H1 (cell line): ENCODE results near the gene DIPK1C. TPM values are rescaled to one million over a fixed set of nuclear protein-coding genes. Genes with fewer than 3 reads are reported as not detected.

Experiments used
- CTCF ChIA-PET: fragments of 300-600 bp; sonication (Branson Sonifier 250); formaldehyde crosslinking; loops from one replicate; lab custom pipeline; 2021; ENCODE audit not compliant: partially characterized antibody; lab: Charles Lee
- POLR2A ChIA-PET: fragments of 300-600 bp; sonication (Branson Sonifier 250); formaldehyde crosslinking; loops from one replicate; lab custom pipeline; 2021; ENCODE audit warnings: inconsistent platforms; ENCODE audit not compliant: partially characterized antibody; lab: Charles Lee
- DNase-seq, 2 experiments: peaks; one replicate each; pipeline versions ENCODE4 v3.0.0 to v3.0.0-alpha.2; 2010 to 2022; ENCODE audit warnings: low spot score in 2 of 2, low read depth in 1 of 2, mixed read lengths in 1 of 2
- FAIRE-seq: peaks from 2 replicates; lab custom pipeline; 2011; peaks lifted over from hg19 to GRCh38; lab: Jason Lieb, UNC
- H2AFZ ChIP-seq: 2 replicates; pipeline ENCODE4 v1.8.1; 2012; ENCODE audit warnings: low read length, inconsistent platforms
- H2AK5ac ChIP-seq: 2 replicates; pipeline ENCODE4 v1.6.1; 2013; ENCODE audit warnings: low read depth, low read length
- H2BK120ac ChIP-seq: replicated peaks from 2 replicates; pipeline ENCODE3; 2013; ENCODE audit warnings: low read depth, low read length, inconsistent platforms
- H2BK12ac ChIP-seq: 2 replicates; pipeline ENCODE4 v1.6.1; 2013; ENCODE audit warnings: low read depth, low read length
- H2BK15ac ChIP-seq: 2 replicates; pipeline ENCODE4 v1.6.1; 2013; ENCODE audit warnings: low read length
- H2BK20ac ChIP-seq: 2 replicates; pipeline ENCODE4 v1.6.1; 2013; ENCODE audit warnings: low read length
- H2BK5ac ChIP-seq: 2 replicates; pipeline ENCODE4 v1.6.1; 2013; ENCODE audit warnings: low read depth, low read length
- H3K14ac ChIP-seq: 2 replicates; pipeline ENCODE4 v1.6.1; 2013; ENCODE audit warnings: inconsistent platforms; ENCODE audit not compliant: insufficient read length
- H3K18ac ChIP-seq: 2 replicates; pipeline ENCODE4 v1.6.1; 2013; ENCODE audit warnings: low read length; ENCODE audit errors: extremely low read depth
- H3K23ac ChIP-seq: 2 replicates; pipeline ENCODE4 v1.6.1; 2013; ENCODE audit warnings: inconsistent platforms; ENCODE audit not compliant: insufficient read length
- H3K23me2 ChIP-seq: 2 replicates; pipeline ENCODE4 v1.6.1; 2013; ENCODE audit warnings: low read depth, low read length
- H3K27ac ChIP-seq: 2 replicates; pipeline ENCODE4 v1.6.1; 2011; ENCODE audit warnings: low read depth, low read length, inconsistent platforms
- H3K27me3 ChIP-seq, 4 experiments: replicated peaks in 1 of 4; 1 replicate in 1 of 4; 2 replicates in 3 of 4; pipeline versions ENCODE4 v1.6.1 to v1.8.1; 2011 to 2013; ENCODE audit warnings: low read length in 3 of 4, mild to moderate bottlenecking in 3 of 4, inconsistent platforms in 2 of 4, mixed read lengths in 2 of 4, moderate library complexity in 1 of 4; ENCODE audit not compliant: control insufficient read depth in 3 of 4, insufficient read depth in 3 of 4; ENCODE audit errors: extremely low read depth in 1 of 4
- H3K36me3 ChIP-seq, 4 experiments: 2 replicates each; pipeline versions ENCODE4 v1.6.1 to v1.8.1; 2011 to 2013; ENCODE audit warnings: mild to moderate bottlenecking in 4 of 4, low read length in 3 of 4, moderate library complexity in 2 of 4, control low read depth in 1 of 4, inconsistent platforms in 1 of 4; ENCODE audit not compliant: insufficient read depth in 4 of 4, control insufficient read depth in 2 of 4
- H3K4ac ChIP-seq: replicated peaks from 2 replicates; pipeline ENCODE3; 2013; ENCODE audit warnings: low read length, low read depth, mixed read lengths, inconsistent platforms; ENCODE audit not compliant: insufficient read length
- H3K4me1 ChIP-seq, 4 experiments: replicated peaks in 1 of 4; 1 replicate in 1 of 4; 2 replicates in 3 of 4; pipeline versions ENCODE4 v1.6.1 to v1.8.1; 2011 to 2013; ENCODE audit warnings: low read length in 3 of 4, inconsistent platforms in 2 of 4, mixed read lengths in 1 of 4; ENCODE audit not compliant: insufficient read depth in 4 of 4, control insufficient read depth in 3 of 4
- H3K4me2 ChIP-seq, 2 experiments: 2 replicates each; pipeline versions ENCODE4 v1.6.1 to v1.8.1; 2011 to 2013; ENCODE audit warnings: low read depth in 2 of 2, low read length in 2 of 2, control low read depth in 1 of 2, inconsistent platforms in 1 of 2, mild to moderate bottlenecking in 1 of 2; ENCODE audit not compliant: insufficient read depth in 1 of 2
- H3K4me3 ChIP-seq, 4 experiments: fragments of 200-600, 300-600 bp in 1 of 4; sonication (generic), shearing (Covaris generic), sonication (Bioruptor Twin) in 1 of 4; 2 replicates each; pipeline versions ENCODE4 v1.5.1 to v1.8.1; 2011 to 2016; ENCODE audit warnings: low read length in 4 of 4, low read depth in 3 of 4, control low read depth in 2 of 4, inconsistent platforms in 2 of 4, mild to moderate bottlenecking in 2 of 4, mixed read lengths in 1 of 4, moderate library complexity in 1 of 4; ENCODE audit not compliant: insufficient read depth in 2 of 4; ENCODE audit errors: extremely low read depth in 1 of 4
- H3K56ac ChIP-seq: replicated peaks from 2 replicates; pipeline ENCODE3; 2013; ENCODE audit warnings: low read depth, mild to moderate bottlenecking, mixed read lengths, low read length, inconsistent platforms; ENCODE audit not compliant: insufficient read length
- H3K79me1 ChIP-seq: 2 replicates; pipeline ENCODE4 v1.6.1; 2013; ENCODE audit warnings: low read depth, low read length, control low read depth
- H3K79me2 ChIP-seq, 2 experiments: 2 replicates each; pipeline versions ENCODE4 v1.6.1 to v1.8.1; 2012 to 2013; ENCODE audit warnings: low read length in 2 of 2, mild to moderate bottlenecking in 2 of 2, inconsistent platforms in 1 of 2; ENCODE audit not compliant: insufficient read depth in 2 of 2, control insufficient read depth in 1 of 2
- H3K9ac ChIP-seq, 4 experiments: replicated peaks in 1 of 4; 1 replicate in 1 of 4; 2 replicates in 3 of 4; pipeline versions ENCODE4 v1.6.1 to v1.8.1; 2011 to 2013; ENCODE audit warnings: low read depth in 3 of 4, low read length in 3 of 4, control low read depth in 2 of 4, mild to moderate bottlenecking in 2 of 4, moderate library complexity in 2 of 4, inconsistent platforms in 1 of 4; ENCODE audit errors: extremely low read depth in 1 of 4
- H3K9me3 ChIP-seq, 2 experiments: 2 replicates each; pipeline versions ENCODE4 v1.6.1 to v1.8.1; 2012 to 2013; ENCODE audit warnings: mild to moderate bottlenecking in 2 of 2, moderate library complexity in 2 of 2, control low read depth in 1 of 2, inconsistent platforms in 1 of 2, low read depth in 1 of 2, low read length in 1 of 2, mixed read lengths in 1 of 2; ENCODE audit not compliant: insufficient read depth in 2 of 2
- H4K20me1 ChIP-seq, 2 experiments: replicated peaks in 1 of 2; 2 replicates each; pipeline versions ENCODE3 to v1.8.1; 2011 to 2013; ENCODE audit warnings: inconsistent platforms in 2 of 2, low read length in 2 of 2, mild to moderate bottlenecking in 1 of 2; ENCODE audit not compliant: insufficient read depth in 2 of 2, control insufficient read depth in 1 of 2
- H4K5ac ChIP-seq: 2 replicates; pipeline ENCODE4 v1.6.1; 2013; ENCODE audit warnings: low read length, low read depth, mixed read lengths, inconsistent platforms; ENCODE audit not compliant: insufficient read length
- H4K8ac ChIP-seq: 2 replicates; pipeline ENCODE4 v1.8.0; 2013; ENCODE audit warnings: mild to moderate bottlenecking, moderate library complexity, low read length, inconsistent platforms; ENCODE audit not compliant: insufficient read depth; ENCODE audit errors: extremely low read depth
- H4K91ac ChIP-seq: replicated peaks from 2 replicates; pipeline ENCODE3; 2013; ENCODE audit warnings: low read length, mixed read lengths, inconsistent platforms; ENCODE audit not compliant: insufficient read length
- CBX8 ChIP-seq: fragments of 300-800, 300-1000 bp; sonication (generic); IDR thresholded peaks from 2 replicates; pipeline ENCODE4 v1.7.1; 2016; ENCODE audit warnings: low read depth, low read length, borderline replicate concordance
- CEBPB ChIP-seq: IDR thresholded peaks from 2 replicates; pipeline ENCODE4 v1.6.1; 2012; ENCODE audit warnings: low read depth, low read length
- CHD1 ChIP-seq: IDR thresholded peaks from 2 replicates; pipeline ENCODE4 v1.6.1; 2012; ENCODE audit warnings: low read depth, low read length, improper control_type of control experiment
- CREB1 ChIP-seq: IDR thresholded peaks from 2 replicates; pipeline ENCODE4 v1.6.1; 2012; ENCODE audit warnings: inconsistent platforms
- GABPA ChIP-seq: IDR thresholded peaks from 2 replicates; pipeline ENCODE4 v1.6.1; 2011; ENCODE audit warnings: mild to moderate bottlenecking, low read length, moderate library complexity, borderline replicate concordance; ENCODE audit not compliant: insufficient read depth
- HDAC6 ChIP-seq: IDR thresholded peaks from one replicate; pipeline ENCODE4 v1.7.1; 2012; ENCODE audit warnings: low read depth, mild to moderate bottlenecking, inconsistent platforms, low read length, moderate library complexity
- KDM4A ChIP-seq: IDR thresholded peaks from one replicate; pipeline ENCODE4 v1.7.1; 2012; ENCODE audit warnings: low read depth, mild to moderate bottlenecking, moderate library complexity, low read length, inconsistent platforms; ENCODE audit not compliant: severe bottlenecking
- POLR2A ChIP-seq, 2 experiments: IDR thresholded peaks; 1 replicate in 1 of 2; 2 replicates in 1 of 2; pipeline ENCODE4 v1.6.1; 2011; ENCODE audit warnings: low read depth in 2 of 2, low read length in 2 of 2, mild to moderate bottlenecking in 2 of 2; ENCODE audit errors: control extremely low read depth in 1 of 2
- RBBP5 ChIP-seq: IDR thresholded peaks from 2 replicates; pipeline ENCODE4 v1.7.1; 2012; ENCODE audit warnings: low read depth, mild to moderate bottlenecking, inconsistent platforms, low read length, moderate library complexity, borderline replicate concordance
- RFX5 ChIP-seq: IDR thresholded peaks from 2 replicates; pipeline ENCODE4 v1.6.1; 2011; ENCODE audit warnings: low read depth, low read length, improper control_type of control experiment, borderline replicate concordance
- RNF2 ChIP-seq: fragments of 200-900, 300-1000 bp; sonication (generic); IDR thresholded peaks from 2 replicates; pipeline ENCODE4 v1.7.1; 2016; ENCODE audit warnings: borderline replicate concordance, low read depth, mild to moderate bottlenecking, antibody characterized with exemption, low read length; ENCODE audit not compliant: poor library complexity, severe bottlenecking; ENCODE audit errors: missing control alignments
- RXRA ChIP-seq: IDR thresholded peaks from 2 replicates; pipeline ENCODE4 v1.6.1; 2011; ENCODE audit warnings: low read depth, mild to moderate bottlenecking, low read length, moderate library complexity; ENCODE audit not compliant: insufficient read depth
- SP2 ChIP-seq: IDR thresholded peaks from 2 replicates; pipeline ENCODE4 v1.6.1; 2012; ENCODE audit warnings: mild to moderate bottlenecking, low read length, inconsistent platforms
- SRF ChIP-seq: IDR thresholded peaks from 2 replicates; pipeline ENCODE4 v1.6.1; 2011; ENCODE audit warnings: mild to moderate bottlenecking, low read depth, low read length, moderate library complexity
- SUZ12 ChIP-seq: fragments of 200-600 bp; sonication (generic); IDR thresholded peaks from 2 replicates; pipeline ENCODE4 v1.6.1; 2012; ENCODE audit warnings: mild to moderate bottlenecking, inconsistent platforms, low read length, moderate library complexity, mixed read lengths
- YY1 ChIP-seq: IDR thresholded peaks from 2 replicates; pipeline ENCODE4 v1.6.1; 2011; ENCODE audit warnings: low read depth, mild to moderate bottlenecking, low read length
- WGBS, 2 experiments: shearing (Covaris generic) in 1 of 2; methylation state at CpG; one replicate each; pipeline versions ENCODE4 v1.1.6 to v1.1.7; 2013 to 2015; ENCODE audit warnings: low lambda C conversion rate in 2 of 2, mixed read lengths in 2 of 2, inconsistent platforms in 1 of 2, low coverage in 1 of 2, missing lambda C conversion rate in 1 of 2; ENCODE audit not compliant: insufficient replicate concordance in 2 of 2, insufficient coverage in 1 of 2, insufficient read length in 1 of 2; ENCODE audit errors: extremely low coverage in 1 of 2, missing lambda C conversion rate in 1 of 2; 5-methylcytosine and 5-hydroxymethylcytosine counted together
- polyA plus RNA-seq, 7 experiments: library from polyadenylated mRNA; depleted of rRNA in 3 of 7; stranded (reverse) in 5 of 7; unstranded in 2 of 7; fragments of >200 nt in 5 of 7; fragments of 200-250 nt in 2 of 7; gene quantifications; 1 replicate in 5 of 7; 2 replicates in 1 of 7; 4 replicates in 1 of 7; pipeline versions ENCODE4 v1.2.1 to v1.2.3, GENCODE V29; 2011 to 2013; ENCODE audit warnings: missing spikeins in 2 of 7, mixed read lengths in 2 of 7
- total RNA-seq: library from RNA; stranded (reverse); fragmentation: NEBNext Ultra II Directional; extraction: Animal tissue kit (Norgen Biotek cat#: 25700); gene quantifications from 2 replicates; pipeline ENCODE4 v1.2.1, GENCODE V29; 2021

The DIPK1C gene
- total and polyA plus RNA-seq, 2 of the 8 experiments (the other 6 are each of a cell fraction or from before 2014, with no cell fraction given) = 0.08 TPM; not detected in 1

GRCh38 chr18:74420481-74420880, 36.6 kb downstream of the DIPK1C start:
- no peak overlapping the region for H2BK120ac ChIP-seq
- no peaks in the 10 kb centered on the region for H3K36me3 ChIP-seq
- H3K79me2 ChIP-seq = no peaks in the 10 kb centered on the region
- H2BK15ac ChIP-seq = no peak overlapping the region
- no peak overlapping the region for H3K18ac ChIP-seq
- no peak overlapping the region for H2BK5ac ChIP-seq
- H3K14ac ChIP-seq = no peak overlapping the region
- no peak overlapping the region for H2AK5ac ChIP-seq
- H3K4me3 ChIP-seq = no peak overlapping the region
- H2BK20ac ChIP-seq = no peak overlapping the region
- no peak overlapping the region for H3K56ac ChIP-seq
- no peaks in the 10 kb centered on the region for H3K23me2 ChIP-seq
- CTCF ChIA-PET = interaction anchor here (1.5 kb wide), 1 partner anchor 13 kb away, joined by 3 read pairs; no protein-coding TSS in a partner anchor
- no peak overlapping the region for H3K23ac ChIP-seq
- H3K4me1 ChIP-seq = no peaks in the 10 kb centered on the region
- H2AFZ ChIP-seq = no peak overlapping the region
- no peak overlapping the region for H3K4ac ChIP-seq
- POLR2A ChIA-PET = no interaction called here
- no peak overlapping the region for H3K4me2 ChIP-seq
- H3K27me3 ChIP-seq = no peaks in the 10 kb centered on the region
- H3K27ac ChIP-seq = no peak overlapping the region
- no peak overlapping the region for H4K5ac ChIP-seq
- H4K20me1 ChIP-seq = no peaks in the 10 kb centered on the region
- no peak overlapping the region for H3K9ac ChIP-seq
- no peak overlapping the region for H4K8ac ChIP-seq
- H3K9me3 ChIP-seq = no peaks in the 10 kb centered on the region
- no peak overlapping the region for H2BK12ac ChIP-seq
- H3K79me1 ChIP-seq = no peaks in the 10 kb centered on the region
- no peak for DNase-seq
- whole genome bisulfite sequencing, 2 experiments = 88% methylated on average over 2 of the region's 2 CpGs; no CpG with 5 or more reads in 1 of the 2 experiments
- FAIRE-seq = no peak
- no peak overlapping the region for H4K91ac ChIP-seq
- TF ChIP-seq SP2 (no peak), KDM4A (no peak), YY1 (no peak), RFX5 (no peak), SRF (no peak), POLR2A (IDR thresholded peaks at IDR 0.05; ENCODE audit: control extremely low read depth in 1 of 2, low read depth in 2 of 2, low read length in 2 of 2) (no peak), SUZ12 (no peak), GABPA (no peak), CHD1 (no peak), CREB1 (no peak), CEBPB (no peak), RNF2 (no peak), HDAC6 (no peak), CBX8 (no peak), RBBP5 (no peak), RXRA (no peak)
- TF ChIP-seq, all 59 proteins: peak for 0
